Glutamatergic neuron (in vitro differentiated cells): ENCODE results near the gene HYDIN. TPM values are rescaled to one million over a fixed set of nuclear protein-coding genes. Genes with fewer than 3 reads are reported as not detected.

ENCODE experiments used
- DNase-seq: peaks from one replicate; pipeline ENCODE4 v3.0.0; 2022
- H3K27ac Mint-ChIP-seq: one replicate; pipeline ENCODE4 v1.8.0; 2020; ENCODE audit warnings: mild to moderate bottlenecking, mixed read lengths, inconsistent platforms; ENCODE audit not compliant: unreplicated experiment
- H3K27me3 Mint-ChIP-seq: one replicate; pipeline ENCODE4 v1.8.0; 2020; ENCODE audit warnings: mild to moderate bottlenecking, moderate library complexity, mixed read lengths, inconsistent platforms; ENCODE audit not compliant: unreplicated experiment
- H3K36me3 Mint-ChIP-seq: one replicate; pipeline ENCODE4 v1.8.0; 2020; ENCODE audit warnings: mild to moderate bottlenecking, mixed read lengths, inconsistent platforms; ENCODE audit not compliant: unreplicated experiment
- H3K4me1 Mint-ChIP-seq: one replicate; pipeline ENCODE4 v1.8.0; 2020; ENCODE audit warnings: mild to moderate bottlenecking, low read depth, mixed read lengths, inconsistent platforms; ENCODE audit not compliant: unreplicated experiment
- H3K4me3 Mint-ChIP-seq: one replicate; pipeline ENCODE4 v1.8.0; 2020; ENCODE audit warnings: mild to moderate bottlenecking, mixed read lengths, inconsistent platforms; ENCODE audit not compliant: unreplicated experiment
- H3K9me3 Mint-ChIP-seq: one replicate; pipeline ENCODE4 v1.8.0; 2020; ENCODE audit warnings: mild to moderate bottlenecking, moderate library complexity, mixed read lengths, inconsistent platforms; ENCODE audit not compliant: unreplicated experiment
- CTCF ChIP-seq: fragments of 200-600 bp; sonication (generic); IDR thresholded peaks from one replicate; pipeline ENCODE4 v1.5.0; 2021; ENCODE audit not compliant: partially characterized antibody, unreplicated experiment
- total RNA-seq: library from RNA; stranded (reverse); fragmentation: NEBNext Ultra II Directional; extraction: Animal tissue kit (Norgen Biotek cat#: 25700); gene quantifications from one replicate; pipeline ENCODE4 v1.2.1, GENCODE V29; 2021; ENCODE audit not compliant: unreplicated experiment

The HYDIN gene
- total RNA-seq, 1 donor from 2014 or later = 7.0 TPM

GRCh38 chr16:70789595-70790447 is 440.7 kb downstream of the HYDIN start:
- no peak for DNase-seq
- no peak overlapping the region for H3K4me3 Mint-ChIP-seq
- peaks cover 2% of the 10 kb centered on the region for H3K27me3 Mint-ChIP-seq
- H3K4me1 Mint-ChIP-seq = no peaks in the 10 kb centered on the region
- no peak for TF ChIP-seq CTCF
- peaks cover 4% of the 10 kb centered on the region for H3K9me3 Mint-ChIP-seq
- H3K27ac Mint-ChIP-seq = no peak overlapping the region
- H3K36me3 Mint-ChIP-seq = no peaks in the 10 kb centered on the region

GRCh38 chr16:70788668-70789594 is 441.6 kb downstream of the HYDIN start:
- Mint-ChIP-seq H3K4me3 (no peak overlapping the region), H3K9me3 (peaks cover 5% of the 10 kb centered on the region), H3K27me3 (peaks cover 2% of the 10 kb centered on the region), H3K27ac (no peak overlapping the region), H3K36me3 (peaks cover 5% of the 10 kb centered on the region), H3K4me1 (no peaks in the 10 kb centered on the region)
- no peak for DNase-seq
- no peak for TF ChIP-seq CTCF

GRCh38 chr16:70786020-70786755 is 444.3 kb downstream of the HYDIN start:
- peaks cover 5% of the 10 kb centered on the region for H3K9me3 Mint-ChIP-seq
- no peaks in the 10 kb centered on the region for H3K27me3 Mint-ChIP-seq
- H3K36me3 Mint-ChIP-seq = peaks cover 10% of the 10 kb centered on the region
- DNase-seq = no peak
- H3K27ac Mint-ChIP-seq = no peak overlapping the region
- no peak for TF ChIP-seq CTCF
- no peaks in the 10 kb centered on the region for H3K4me1 Mint-ChIP-seq
- H3K4me3 Mint-ChIP-seq = no peak overlapping the region

- H3K9me3 Mint-ChIP-seq = peaks cover 2% of the 10 kb centered on the region
- no peak overlapping the region for H3K4me3 Mint-ChIP-seq
Observed at GRCh38 chr16:70784692-70785555, 445.6 kb downstream of the HYDIN start.

More at GRCh38 chr16:70784692-70785555, 445.6 kb downstream of the HYDIN start:
- peak overlapping the region; percentile 62 for H3K27ac Mint-ChIP-seq
- no peaks in the 10 kb centered on the region for H3K27me3 Mint-ChIP-seq
- no peak for TF ChIP-seq CTCF
- peaks cover 10% of the 10 kb centered on the region for H3K36me3 Mint-ChIP-seq
- no peak for DNase-seq
- H3K4me1 Mint-ChIP-seq = no peaks in the 10 kb centered on the region
